HG03378 (cell line): ENCODE measurements around the gene TPCN2.

Experiments
- ATAC-seq: cut with Tn5 transposase; IDR thresholded peaks from one replicate; pipeline ENCODE4 v1.9.1; 2021; ENCODE audit warnings: mild to moderate bottlenecking, moderate library complexity; ENCODE audit not compliant: unreplicated experiment

The TPCN2 gene

GRCh38 chr11:69091638-69092165 is 43.0 kb downstream of the TPCN2 start:
- no peak for ATAC-seq

DNA sequence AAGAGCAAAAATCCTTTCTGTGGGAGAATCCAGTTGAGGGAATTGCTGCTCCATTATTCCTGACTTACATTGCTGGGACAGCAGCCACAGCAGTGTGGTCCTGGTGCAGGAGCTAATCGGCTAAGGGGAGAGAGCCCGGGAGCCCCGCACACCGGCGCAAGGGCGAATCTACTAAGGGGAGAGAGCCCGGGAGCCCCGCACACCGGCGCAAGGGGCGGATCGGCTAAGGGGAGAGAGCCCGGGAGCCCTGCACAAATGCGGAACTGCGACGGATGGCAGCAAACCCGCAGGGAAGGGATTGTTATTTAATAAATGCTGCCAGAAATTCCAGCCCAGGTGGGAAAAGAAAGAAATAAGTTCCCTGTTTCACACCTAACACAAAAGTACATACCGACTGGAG is 43.5 kb downstream of the TPCN2 start:
- no peak for ATAC-seq

- ATAC-seq = no peak
Observed at GRCh38 chr11:69093106-69093505, 44.4 kb downstream of the TPCN2 start.

DNA sequence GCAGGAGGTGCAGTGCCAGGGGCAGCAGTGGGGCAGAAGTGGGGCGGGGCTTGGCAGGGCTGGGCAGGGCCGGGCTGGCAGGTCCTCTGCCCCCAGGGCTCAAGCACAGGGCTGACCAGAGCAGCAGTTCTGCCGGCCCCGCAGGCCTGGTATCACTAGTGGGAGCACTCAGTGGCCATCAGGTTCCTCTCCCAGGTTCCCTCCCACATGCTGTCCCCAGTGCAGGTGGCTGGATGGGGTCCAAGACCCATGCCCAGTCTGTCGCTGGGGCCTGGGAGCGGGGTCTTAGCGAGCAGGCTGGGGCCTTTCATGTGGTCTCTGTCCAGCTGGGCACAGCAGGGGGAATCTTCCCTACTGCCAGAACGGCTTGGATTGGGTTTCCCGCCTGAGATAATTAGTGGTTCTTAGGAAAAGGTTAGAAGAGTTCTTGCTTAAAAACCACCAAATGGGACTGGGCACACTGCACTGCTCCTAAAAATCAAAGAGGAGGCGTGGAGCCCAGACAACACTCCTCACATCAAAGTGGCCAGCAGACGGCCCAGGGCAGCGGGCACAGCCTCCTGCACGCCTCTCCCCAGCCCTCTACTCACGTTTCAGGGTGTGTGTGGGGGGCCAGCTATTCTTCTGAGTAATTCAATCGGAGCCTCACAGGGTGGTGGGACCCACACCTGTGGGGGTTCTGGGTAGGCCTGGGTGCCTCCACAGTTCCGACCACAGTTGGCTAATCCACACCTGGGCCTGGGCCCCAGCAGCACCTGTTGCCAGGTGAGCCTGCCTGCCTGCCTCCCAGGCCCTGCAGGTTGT is 45.6 kb downstream of the TPCN2 start:
- ATAC-seq = no peak

- no peak for ATAC-seq
Observed at GRCh38 chr11:69094915-69095290, 46.2 kb downstream of the TPCN2 start.

GRCh38 chr11:69095300-69095699 is 46.6 kb downstream of the TPCN2 start:
- no peak for ATAC-seq

DNA sequence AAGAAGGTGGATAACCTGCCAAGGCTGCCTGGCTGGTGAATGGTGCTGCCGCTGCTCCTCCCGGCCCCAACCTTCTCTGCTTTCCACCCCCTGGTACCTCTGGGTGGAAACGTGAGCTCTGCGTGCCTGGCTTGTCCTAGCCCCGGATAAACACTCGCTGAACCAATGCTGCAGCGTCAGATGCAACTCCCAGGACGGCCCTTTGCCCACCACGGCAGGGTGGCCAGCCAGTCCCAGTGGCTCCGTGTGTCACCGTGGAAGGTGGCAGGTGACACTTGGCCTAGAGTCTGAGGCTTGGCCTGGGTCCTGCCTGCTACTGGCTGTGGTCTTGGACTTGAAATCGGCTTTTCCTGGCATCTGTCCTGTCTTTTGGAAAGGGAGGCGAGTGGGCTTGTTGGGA is 47.7 kb downstream of the TPCN2 start:
- ATAC-seq = no peak

DNA sequence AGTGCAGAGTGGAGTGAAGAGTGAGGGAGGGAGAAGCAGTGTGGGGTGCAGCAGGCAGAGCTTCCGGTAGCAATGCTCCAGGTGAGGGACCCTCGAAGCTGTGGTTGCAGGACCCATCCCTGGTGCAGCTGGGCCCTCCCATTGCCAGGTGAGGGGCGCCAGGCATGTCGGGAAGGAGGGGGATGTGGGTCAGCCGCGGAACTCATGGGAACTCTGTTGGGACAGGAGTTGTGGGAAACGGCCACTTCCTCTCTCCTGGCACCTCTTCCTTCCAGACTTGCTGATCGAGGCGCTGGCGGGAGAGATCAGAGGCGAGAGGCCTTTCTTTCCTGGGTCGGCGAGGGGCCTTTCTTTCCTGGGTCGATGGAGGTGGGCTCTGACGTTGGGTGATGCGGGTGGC is 48.5 kb downstream of the TPCN2 start:
- ATAC-seq = no peak

DNA sequence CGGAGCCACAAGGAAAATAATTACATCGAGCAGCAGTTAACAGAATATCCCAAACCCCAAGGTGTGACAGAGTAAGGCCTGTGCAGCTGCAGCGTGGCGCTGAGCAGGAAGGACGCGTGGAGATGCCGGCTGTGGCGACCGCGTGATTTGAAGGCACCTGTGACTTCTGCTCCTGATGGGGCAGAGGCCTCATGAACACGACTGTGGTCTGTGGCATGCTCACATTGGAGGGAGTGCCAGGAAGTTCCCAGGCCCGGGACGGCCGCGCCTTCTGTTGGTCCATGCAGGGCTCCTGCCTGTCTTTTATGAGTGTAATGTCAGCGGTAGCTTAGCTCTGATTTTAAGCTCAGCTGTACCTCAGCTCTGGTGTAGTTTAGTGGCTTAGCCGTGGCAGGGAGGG is 50.4 kb downstream of the TPCN2 start:
- ATAC-seq = no peak

GRCh38 chr11:69100454-69101114 is 51.9 kb downstream of the TPCN2 start:
- ATAC-seq = no peak

DNA sequence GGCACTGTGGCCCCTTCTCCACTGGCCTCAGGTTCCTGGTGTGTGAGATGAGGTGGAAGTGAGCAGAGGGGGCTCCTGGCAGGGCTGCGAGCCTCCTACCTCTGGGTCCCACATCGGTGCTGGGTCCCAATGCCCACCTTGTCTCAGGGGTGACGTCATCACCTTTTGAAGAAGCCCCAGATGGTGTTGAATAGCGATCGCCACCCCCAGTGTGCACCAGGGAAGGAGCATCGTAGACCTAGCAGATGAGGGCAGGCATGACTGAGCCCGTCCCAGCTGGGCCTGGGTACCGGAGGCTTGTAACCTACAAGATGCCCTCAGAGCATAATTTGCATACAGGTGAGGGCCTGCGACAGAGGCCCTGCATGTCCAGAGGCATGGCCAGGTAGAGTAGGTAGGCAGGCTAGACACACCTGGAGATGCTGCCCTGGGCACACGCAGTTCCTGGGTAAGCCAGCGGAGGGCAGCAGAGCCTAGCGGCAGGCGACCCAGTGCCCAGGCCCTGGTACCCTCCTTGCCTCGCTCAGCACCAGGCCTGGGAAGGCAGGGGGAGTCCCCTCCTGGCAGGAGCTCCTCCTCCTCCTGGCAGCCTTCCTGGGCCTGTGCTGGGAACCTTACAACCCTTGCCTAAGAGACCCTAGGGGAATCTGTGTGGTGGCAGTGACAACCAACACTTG is 52.5 kb downstream of the TPCN2 start:
- ATAC-seq = no peak

- ATAC-seq = no peak
Observed at GRCh38 chr11:69101792-69102695, 53.3 kb downstream of the TPCN2 start.

- no peak for ATAC-seq
Observed at GRCh38 chr11:69102732-69103615, 54.2 kb downstream of the TPCN2 start.

DNA sequence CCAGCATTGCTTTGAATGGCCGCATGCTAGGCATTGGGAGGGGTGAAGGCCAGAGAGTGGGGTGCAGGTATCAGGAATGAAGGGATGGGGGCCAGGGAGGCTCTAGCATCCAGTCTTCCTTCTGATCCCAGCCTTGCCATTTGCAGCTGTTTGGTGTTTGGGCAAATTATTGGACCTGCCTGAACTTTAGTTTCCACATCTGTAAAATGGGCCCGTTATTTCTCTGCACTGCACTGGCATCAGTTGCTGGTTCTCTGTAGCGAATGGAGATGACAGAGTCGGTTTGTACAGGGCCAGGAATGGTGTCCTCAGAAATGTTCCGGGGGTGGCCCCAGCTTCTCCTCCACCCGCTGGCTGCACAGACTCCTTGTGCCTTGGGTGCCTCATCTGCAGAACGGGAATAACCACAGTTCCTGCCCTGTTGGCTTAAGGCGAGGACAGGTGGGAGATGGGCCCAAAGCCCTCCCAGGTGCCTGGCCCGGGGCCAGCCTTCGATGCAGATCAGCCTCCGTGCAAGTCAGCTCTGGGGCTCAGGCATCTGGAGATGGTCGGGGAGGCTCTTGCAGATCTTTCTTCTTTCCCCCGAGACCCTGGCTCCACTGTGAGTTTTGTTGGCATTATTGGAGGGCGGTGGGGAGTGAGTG is 55.6 kb downstream of the TPCN2 start:
- no peak for ATAC-seq

- ATAC-seq = no peak
Observed at GRCh38 chr11:69104856-69105395, 56.2 kb downstream of the TPCN2 start.

DNA sequence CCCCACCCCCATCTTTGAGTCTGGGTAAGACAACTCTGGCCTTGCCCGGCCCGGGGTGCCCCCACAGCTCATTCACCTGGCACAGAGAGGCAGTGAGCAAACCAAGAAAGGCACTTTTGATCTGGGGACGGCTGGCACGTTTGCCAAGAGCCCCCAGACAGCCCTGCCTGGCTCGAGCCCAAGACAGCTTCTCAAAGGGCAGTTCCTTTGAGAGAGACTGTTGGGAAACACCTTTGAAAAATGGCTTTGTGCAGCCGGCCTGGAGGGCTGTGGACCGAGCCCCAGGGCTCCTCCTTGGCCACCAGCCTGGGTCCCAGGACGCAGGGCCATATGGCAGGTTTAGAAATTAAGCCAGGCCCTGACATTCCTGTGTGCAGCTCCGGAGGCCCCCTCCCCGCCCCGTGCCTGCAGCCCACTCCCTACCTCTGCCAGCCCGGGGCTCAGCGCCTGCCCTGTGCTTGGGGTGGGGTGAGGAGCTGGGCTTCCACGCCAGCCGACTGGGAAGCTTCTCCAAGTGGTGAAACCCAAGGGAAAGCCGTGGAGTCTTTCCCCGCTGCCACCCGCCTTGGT is 56.8 kb downstream of the TPCN2 start:
- ATAC-seq = no peak

DNA sequence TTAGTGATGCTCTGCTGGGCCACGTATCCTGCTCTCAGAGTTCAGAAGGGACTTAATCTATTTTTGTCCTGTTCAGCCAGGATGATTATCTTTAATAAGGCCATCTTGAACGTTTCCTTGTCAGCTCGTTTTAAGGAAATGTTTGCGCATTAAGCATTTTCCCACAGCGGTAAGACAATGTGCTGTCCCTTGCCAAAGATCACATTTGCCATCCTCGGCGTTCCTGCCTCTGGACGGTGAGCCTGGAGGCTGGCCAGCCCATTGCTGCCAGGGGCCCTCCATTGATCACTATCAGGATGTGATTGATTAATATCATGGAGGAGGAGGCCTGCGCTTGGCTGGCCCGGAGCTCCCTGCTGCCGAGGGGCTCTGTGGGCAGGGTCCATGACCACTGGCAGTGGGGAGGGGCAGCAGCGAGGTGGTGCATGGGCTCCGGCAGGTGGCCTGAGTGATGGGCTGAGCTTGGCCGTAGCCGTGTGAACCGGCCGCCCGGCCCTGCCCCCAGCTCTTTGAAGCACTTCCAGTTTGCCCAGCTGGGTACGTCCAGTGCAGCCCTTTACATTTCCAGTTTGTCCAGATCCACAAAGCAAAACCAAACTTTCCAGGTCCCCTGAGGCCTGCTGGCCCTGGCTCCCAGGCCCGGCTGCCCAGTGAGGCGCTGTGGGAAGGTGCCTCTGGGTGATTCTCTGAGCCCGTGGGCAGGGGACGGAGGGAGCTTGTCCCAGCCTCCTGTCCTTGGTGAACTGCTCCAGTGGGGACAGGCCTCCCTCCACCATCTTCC is 57.5 kb downstream of the TPCN2 start:
- ATAC-seq = no peak

GRCh38 chr11:69107413-69107812 is 58.7 kb downstream of the TPCN2 start:
- no peak for ATAC-seq
